ENCODE measurements around the gene ADCY4. TPM values are rescaled to one million over a fixed set of nuclear protein-coding genes. Genes with fewer than 3 reads are reported as not detected.

ADCY4 gene
- total and polyA plus RNA-seq, 2 of the 13 experiments (the other 11 are each of a cell fraction or from before 2014, with no cell fraction given), result 0.03 TPM; not detected in 1

DNA sequence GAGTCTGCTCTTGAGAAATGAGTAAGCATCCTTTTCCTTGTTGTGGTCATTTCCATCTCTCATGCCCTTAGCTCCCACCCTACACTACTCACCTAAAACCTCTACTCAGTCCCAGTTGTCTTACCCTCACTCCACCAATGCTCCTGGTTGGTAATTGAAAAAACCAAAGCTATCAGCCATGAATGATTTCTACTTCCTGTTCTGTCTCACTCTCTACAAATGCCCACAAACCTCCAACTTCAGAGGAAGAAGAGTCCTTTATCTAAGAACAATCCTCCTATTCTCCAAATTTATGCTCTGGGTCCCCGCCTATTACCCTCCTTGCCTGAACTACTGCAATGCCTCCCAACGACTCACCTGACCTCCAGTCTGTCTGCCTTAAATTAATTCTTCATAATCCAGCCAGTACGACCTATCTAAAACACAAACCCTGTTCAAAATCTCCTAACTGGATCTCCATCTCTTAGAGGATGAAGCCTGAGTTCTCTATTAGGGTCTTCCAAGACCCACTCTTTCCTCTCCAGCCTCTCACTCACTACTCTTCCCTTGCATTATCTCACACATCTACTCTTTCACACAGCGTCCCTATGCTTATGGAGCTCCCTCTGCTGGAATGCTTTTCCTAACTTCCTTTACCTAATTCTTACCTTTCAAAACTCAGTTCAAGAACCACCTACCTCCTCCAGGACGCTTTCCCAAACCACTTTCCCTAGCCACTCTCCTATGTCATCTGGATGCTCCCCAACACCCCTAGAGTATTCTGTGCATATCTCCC lies 37.5 kb downstream of the ADCY4 start (continued):
- no peak for TF ChIP-seq CSRNP1 (CRISPR knock-in tag; IDR thresholded peaks at IDR 0.05)
- TF ChIP-seq RFXANK (CRISPR knock-in tag; IDR thresholded peaks at IDR 0.05), result no peak
- TF ChIP-seq, protein P1, sequence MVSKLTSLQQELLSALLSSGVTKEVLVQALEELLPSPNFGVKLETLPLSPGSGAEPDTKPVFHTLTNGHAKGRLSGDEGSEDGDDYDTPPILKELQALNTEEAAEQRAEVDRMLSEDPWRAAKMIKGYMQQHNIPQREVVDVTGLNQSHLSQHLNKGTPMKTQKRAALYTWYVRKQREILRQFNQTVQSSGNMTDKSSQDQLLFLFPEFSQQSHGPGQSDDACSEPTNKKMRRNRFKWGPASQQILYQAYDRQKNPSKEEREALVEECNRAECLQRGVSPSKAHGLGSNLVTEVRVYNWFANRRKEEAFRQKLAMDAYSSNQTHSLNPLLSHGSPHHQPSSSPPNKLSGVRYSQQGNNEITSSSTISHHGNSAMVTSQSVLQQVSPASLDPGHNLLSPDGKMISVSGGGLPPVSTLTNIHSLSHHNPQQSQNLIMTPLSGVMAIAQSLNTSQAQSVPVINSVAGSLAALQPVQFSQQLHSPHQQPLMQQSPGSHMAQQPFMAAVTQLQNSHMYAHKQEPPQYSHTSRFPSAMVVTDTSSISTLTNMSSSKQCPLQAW (CRISPR knock-in tag; IDR thresholded peaks at IDR 0.05), result no peak
- no peak for TF ChIP-seq MAZ (IDR thresholded peaks at IDR 0.05; ENCODE audit: borderline replicate concordance, low read depth, low read length)
- TF ChIP-seq MAZ (CRISPR knock-in tag; IDR thresholded peaks at IDR 0.05; ENCODE audit: low read depth), result no peak
- TF ChIP-seq NR2F6 (IDR thresholded peaks at IDR 0.05), result no peak
- no peak for TF ChIP-seq NR2F6 (CRISPR knock-in tag; IDR thresholded peaks at IDR 0.05)
- TF ChIP-seq DMAP1 (CRISPR knock-in tag; IDR thresholded peaks at IDR 0.05), result no peak
- TF ChIP-seq CAMTA2 (CRISPR knock-in tag; IDR thresholded peaks at IDR 0.05; ENCODE audit: borderline replicate concordance), result no peak
- TF ChIP-seq, protein P2, sequence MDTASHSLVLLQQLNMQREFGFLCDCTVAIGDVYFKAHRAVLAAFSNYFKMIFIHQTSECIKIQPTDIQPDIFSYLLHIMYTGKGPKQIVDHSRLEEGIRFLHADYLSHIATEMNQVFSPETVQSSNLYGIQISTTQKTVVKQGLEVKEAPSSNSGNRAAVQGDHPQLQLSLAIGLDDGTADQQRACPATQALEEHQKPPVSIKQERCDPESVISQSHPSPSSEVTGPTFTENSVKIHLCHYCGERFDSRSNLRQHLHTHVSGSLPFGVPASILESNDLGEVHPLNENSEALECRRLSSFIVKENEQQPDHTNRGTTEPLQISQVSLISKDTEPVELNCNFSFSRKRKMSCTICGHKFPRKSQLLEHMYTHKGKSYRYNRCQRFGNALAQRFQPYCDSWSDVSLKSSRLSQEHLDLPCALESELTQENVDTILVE (CRISPR knock-in tag; IDR thresholded peaks at IDR 0.05), result no peak
- TF ChIP-seq ZFYVE20 (CRISPR knock-in tag; IDR thresholded peaks at IDR 0.05; ENCODE audit: borderline replicate concordance, low read depth), result no peak
- TF ChIP-seq TAF15 (IDR thresholded peaks at IDR 0.05; ENCODE audit: low read depth, low read length, poor library complexity, severe bottlenecking), result no peak
- TF ChIP-seq RORA (CRISPR knock-in tag; IDR thresholded peaks at IDR 0.05), result no peak
- no peak for TF ChIP-seq ZNF839 (CRISPR knock-in tag; IDR thresholded peaks at IDR 0.05; ENCODE audit: borderline replicate concordance)
- TF ChIP-seq, protein P3, sequence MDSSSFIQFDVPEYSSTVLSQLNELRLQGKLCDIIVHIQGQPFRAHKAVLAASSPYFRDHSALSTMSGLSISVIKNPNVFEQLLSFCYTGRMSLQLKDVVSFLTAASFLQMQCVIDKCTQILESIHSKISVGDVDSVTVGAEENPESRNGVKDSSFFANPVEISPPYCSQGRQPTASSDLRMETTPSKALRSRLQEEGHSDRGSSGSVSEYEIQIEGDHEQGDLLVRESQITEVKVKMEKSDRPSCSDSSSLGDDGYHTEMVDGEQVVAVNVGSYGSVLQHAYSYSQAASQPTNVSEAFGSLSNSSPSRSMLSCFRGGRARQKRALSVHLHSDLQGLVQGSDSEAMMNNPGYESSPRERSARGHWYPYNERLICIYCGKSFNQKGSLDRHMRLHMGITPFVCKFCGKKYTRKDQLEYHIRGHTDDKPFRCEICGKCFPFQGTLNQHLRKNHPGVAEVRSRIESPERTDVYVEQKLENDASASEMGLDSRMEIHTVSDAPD (CRISPR knock-in tag; IDR thresholded peaks at IDR 0.05), result no peak
- TF ChIP-seq SAP130 (CRISPR knock-in tag; IDR thresholded peaks at IDR 0.05; ENCODE audit: low read depth), result peak; percentile 81
- no peak for TF ChIP-seq ZNF207 (IDR thresholded peaks at IDR 0.05; ENCODE audit: borderline replicate concordance)
- TF ChIP-seq ZNF275 (CRISPR knock-in tag; IDR thresholded peaks at IDR 0.05; ENCODE audit: borderline replicate concordance), result no peak

Measured in HepG2 (cell line).